H1 (cell line): ENCODE results near the gene KCNMB2. TPM values are rescaled to one million over a fixed set of nuclear protein-coding genes. Genes with fewer than 3 reads are reported as not detected.

Experiments used
- CBX8 ChIP-seq: fragments of 300-800, 300-1000 bp; sonication (generic); IDR thresholded peaks from 2 replicates; pipeline ENCODE4 v1.7.1; 2016; ENCODE audit warnings: low read depth, low read length, borderline replicate concordance
- SIX5 ChIP-seq: IDR thresholded peaks from 2 replicates; pipeline ENCODE4 v1.6.1; 2011; ENCODE audit warnings: mild to moderate bottlenecking, low read depth, low read length
- polyA plus RNA-seq, 7 experiments: library from polyadenylated mRNA; depleted of rRNA in 3 of 7; stranded (reverse) in 5 of 7; unstranded in 2 of 7; fragments of >200 nt in 5 of 7; fragments of 200-250 nt in 2 of 7; gene quantifications; 1 replicate in 5 of 7; 2 replicates in 1 of 7; 4 replicates in 1 of 7; pipeline versions ENCODE4 v1.2.1 to v1.2.3, GENCODE V29; 2011 to 2013; ENCODE audit warnings: missing spikeins in 2 of 7, mixed read lengths in 2 of 7
- total RNA-seq: library from RNA; stranded (reverse); fragmentation: NEBNext Ultra II Directional; extraction: Animal tissue kit (Norgen Biotek cat#: 25700); gene quantifications from 2 replicates; pipeline ENCODE4 v1.2.1, GENCODE V29; 2021
- TF ChIP-seq, protein P1 (sequence below): fragments of 300-600 bp; sonication (generic); IDR thresholded peaks from 2 replicates; pipeline ENCODE4 v1.7.1; 2012; ENCODE audit warnings: low read length, moderate library complexity, mild to moderate bottlenecking, inconsistent platforms; ENCODE audit not compliant: insufficient replicate concordance
- TF ChIP-seq, protein P2 (sequence below), 3 experiments: IDR thresholded peaks; 1 replicate in 2 of 3; 2 replicates in 1 of 3; pipeline versions ENCODE4 v1.5.1 to v1.6.1; 2011; ENCODE audit warnings: low read length in 3 of 3, mild to moderate bottlenecking in 3 of 3, inconsistent platforms in 2 of 3, low read depth in 1 of 3, moderate library complexity in 1 of 3; ENCODE audit not compliant: insufficient read depth in 1 of 3; ENCODE audit errors: control extremely low read depth in 1 of 3

Gene KCNMB2
- total and polyA plus RNA-seq, 2 of the 8 experiments (the other 6 are each of a cell fraction or from before 2014, with no cell fraction given): not detected

DNA sequence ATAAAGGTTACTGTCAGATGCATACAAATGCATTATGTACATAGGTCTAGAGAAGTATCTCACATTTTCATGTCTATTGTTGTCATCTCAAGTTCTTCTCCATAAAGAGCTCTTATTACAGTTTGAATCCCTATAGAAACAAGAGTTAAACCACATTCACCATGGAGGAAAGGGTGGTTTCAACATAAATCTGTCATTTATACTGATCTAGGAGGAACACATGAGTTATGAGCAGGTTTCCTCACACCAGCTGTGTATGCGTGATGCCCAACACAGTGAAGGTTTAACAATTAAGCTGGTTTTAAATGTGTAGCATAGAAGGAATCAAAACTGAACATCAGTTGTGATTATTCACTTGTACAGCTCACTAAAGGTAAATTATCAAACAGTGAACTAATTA lies 251.7 kb downstream of the KCNMB2 start (continued):
- TF ChIP-seq, protein P1, sequence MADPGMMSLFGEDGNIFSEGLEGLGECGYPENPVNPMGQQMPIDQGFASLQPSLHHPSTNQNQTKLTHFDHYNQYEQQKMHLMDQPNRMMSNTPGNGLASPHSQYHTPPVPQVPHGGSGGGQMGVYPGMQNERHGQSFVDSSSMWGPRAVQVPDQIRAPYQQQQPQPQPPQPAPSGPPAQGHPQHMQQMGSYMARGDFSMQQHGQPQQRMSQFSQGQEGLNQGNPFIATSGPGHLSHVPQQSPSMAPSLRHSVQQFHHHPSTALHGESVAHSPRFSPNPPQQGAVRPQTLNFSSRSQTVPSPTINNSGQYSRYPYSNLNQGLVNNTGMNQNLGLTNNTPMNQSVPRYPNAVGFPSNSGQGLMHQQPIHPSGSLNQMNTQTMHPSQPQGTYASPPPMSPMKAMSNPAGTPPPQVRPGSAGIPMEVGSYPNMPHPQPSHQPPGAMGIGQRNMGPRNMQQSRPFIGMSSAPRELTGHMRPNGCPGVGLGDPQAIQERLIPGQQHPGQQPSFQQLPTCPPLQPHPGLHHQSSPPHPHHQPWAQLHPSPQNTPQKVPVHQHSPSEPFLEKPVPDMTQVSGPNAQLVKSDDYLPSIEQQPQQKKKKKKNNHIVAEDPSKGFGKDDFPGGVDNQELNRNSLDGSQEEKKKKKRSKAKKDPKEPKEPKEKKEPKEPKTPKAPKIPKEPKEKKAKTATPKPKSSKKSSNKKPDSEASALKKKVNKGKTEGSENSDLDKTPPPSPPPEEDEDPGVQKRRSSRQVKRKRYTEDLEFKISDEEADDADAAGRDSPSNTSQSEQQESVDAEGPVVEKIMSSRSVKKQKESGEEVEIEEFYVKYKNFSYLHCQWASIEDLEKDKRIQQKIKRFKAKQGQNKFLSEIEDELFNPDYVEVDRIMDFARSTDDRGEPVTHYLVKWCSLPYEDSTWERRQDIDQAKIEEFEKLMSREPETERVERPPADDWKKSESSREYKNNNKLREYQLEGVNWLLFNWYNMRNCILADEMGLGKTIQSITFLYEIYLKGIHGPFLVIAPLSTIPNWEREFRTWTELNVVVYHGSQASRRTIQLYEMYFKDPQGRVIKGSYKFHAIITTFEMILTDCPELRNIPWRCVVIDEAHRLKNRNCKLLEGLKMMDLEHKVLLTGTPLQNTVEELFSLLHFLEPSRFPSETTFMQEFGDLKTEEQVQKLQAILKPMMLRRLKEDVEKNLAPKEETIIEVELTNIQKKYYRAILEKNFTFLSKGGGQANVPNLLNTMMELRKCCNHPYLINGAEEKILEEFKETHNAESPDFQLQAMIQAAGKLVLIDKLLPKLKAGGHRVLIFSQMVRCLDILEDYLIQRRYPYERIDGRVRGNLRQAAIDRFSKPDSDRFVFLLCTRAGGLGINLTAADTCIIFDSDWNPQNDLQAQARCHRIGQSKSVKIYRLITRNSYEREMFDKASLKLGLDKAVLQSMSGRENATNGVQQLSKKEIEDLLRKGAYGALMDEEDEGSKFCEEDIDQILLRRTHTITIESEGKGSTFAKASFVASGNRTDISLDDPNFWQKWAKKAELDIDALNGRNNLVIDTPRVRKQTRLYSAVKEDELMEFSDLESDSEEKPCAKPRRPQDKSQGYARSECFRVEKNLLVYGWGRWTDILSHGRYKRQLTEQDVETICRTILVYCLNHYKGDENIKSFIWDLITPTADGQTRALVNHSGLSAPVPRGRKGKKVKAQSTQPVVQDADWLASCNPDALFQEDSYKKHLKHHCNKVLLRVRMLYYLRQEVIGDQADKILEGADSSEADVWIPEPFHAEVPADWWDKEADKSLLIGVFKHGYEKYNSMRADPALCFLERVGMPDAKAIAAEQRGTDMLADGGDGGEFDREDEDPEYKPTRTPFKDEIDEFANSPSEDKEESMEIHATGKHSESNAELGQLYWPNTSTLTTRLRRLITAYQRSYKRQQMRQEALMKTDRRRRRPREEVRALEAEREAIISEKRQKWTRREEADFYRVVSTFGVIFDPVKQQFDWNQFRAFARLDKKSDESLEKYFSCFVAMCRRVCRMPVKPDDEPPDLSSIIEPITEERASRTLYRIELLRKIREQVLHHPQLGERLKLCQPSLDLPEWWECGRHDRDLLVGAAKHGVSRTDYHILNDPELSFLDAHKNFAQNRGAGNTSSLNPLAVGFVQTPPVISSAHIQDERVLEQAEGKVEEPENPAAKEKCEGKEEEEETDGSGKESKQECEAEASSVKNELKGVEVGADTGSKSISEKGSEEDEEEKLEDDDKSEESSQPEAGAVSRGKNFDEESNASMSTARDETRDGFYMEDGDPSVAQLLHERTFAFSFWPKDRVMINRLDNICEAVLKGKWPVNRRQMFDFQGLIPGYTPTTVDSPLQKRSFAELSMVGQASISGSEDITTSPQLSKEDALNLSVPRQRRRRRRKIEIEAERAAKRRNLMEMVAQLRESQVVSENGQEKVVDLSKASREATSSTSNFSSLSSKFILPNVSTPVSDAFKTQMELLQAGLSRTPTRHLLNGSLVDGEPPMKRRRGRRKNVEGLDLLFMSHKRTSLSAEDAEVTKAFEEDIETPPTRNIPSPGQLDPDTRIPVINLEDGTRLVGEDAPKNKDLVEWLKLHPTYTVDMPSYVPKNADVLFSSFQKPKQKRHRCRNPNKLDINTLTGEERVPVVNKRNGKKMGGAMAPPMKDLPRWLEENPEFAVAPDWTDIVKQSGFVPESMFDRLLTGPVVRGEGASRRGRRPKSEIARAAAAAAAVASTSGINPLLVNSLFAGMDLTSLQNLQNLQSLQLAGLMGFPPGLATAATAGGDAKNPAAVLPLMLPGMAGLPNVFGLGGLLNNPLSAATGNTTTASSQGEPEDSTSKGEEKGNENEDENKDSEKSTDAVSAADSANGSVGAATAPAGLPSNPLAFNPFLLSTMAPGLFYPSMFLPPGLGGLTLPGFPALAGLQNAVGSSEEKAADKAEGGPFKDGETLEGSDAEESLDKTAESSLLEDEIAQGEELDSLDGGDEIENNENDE: no peak
- TF ChIP-seq, protein P2, sequence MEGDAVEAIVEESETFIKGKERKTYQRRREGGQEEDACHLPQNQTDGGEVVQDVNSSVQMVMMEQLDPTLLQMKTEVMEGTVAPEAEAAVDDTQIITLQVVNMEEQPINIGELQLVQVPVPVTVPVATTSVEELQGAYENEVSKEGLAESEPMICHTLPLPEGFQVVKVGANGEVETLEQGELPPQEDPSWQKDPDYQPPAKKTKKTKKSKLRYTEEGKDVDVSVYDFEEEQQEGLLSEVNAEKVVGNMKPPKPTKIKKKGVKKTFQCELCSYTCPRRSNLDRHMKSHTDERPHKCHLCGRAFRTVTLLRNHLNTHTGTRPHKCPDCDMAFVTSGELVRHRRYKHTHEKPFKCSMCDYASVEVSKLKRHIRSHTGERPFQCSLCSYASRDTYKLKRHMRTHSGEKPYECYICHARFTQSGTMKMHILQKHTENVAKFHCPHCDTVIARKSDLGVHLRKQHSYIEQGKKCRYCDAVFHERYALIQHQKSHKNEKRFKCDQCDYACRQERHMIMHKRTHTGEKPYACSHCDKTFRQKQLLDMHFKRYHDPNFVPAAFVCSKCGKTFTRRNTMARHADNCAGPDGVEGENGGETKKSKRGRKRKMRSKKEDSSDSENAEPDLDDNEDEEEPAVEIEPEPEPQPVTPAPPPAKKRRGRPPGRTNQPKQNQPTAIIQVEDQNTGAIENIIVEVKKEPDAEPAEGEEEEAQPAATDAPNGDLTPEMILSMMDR (IDR thresholded peaks at IDR 0.05; ENCODE audit: control extremely low read depth in 1 of 3, insufficient read depth in 1 of 3, low read depth in 1 of 3, low read length in 3 of 3): no peak
- TF ChIP-seq CBX8 (no peak), SIX5 (no peak)
